Upper lobe of left lung (tissue), 4 donors: ENCODE measurements around the gene NVL.

Source experiments
- CTCF ChIP-seq, 6 experiments: fragments of 450-650 bp in 4 of 6; fragments of 200-600 bp in 2 of 6; sonication (generic) in 2 of 6; IDR thresholded peaks; one replicate each; pipeline ENCODE4 v1.5.1; 2016 to 2019; ENCODE audit warnings: antibody characterized with exemption in 6 of 6
- POLR2A ChIP-seq, 4 donors: fragments of 450-650 bp; IDR thresholded peaks; one replicate each; pipeline ENCODE4 v1.5.1; 2016 to 2017; ENCODE audit warnings: antibody characterized with exemption in 4 of 4, mild to moderate bottlenecking in 2 of 4

- TF ChIP-seq POLR2A (IDR thresholded peaks at IDR 0.05) (no peak), CTCF (IDR thresholded peaks at IDR 0.05) (no peak)
These were observed 128.1 kb downstream of the NVL start for GRCh38 chr1:224201853-224202252.
